Nephron progenitor cell (in vitro differentiated cells): ENCODE data around the gene LDLRAD4.
A peak's percentile ranks its signal among the peaks of the same experiment; 100 is the strongest.
"Not testable (repeated sequence)": the region's sequence is repeated elsewhere in the genome, so short reads cannot be mapped to it uniquely, and the experiment has no call there.

Experiments used
- DNase-seq: peaks from one replicate; pipeline ENCODE4 v3.0.0; 2021
- H3K27ac Mint-ChIP-seq: 2 replicates; pipeline ENCODE4 v1.8.0; 2021; ENCODE audit warnings: mild to moderate bottlenecking, moderate library complexity, mixed read lengths
- H3K27me3 Mint-ChIP-seq: 2 replicates; pipeline ENCODE4 v1.8.0; 2021; ENCODE audit warnings: mild to moderate bottlenecking, low read depth, mixed read lengths; ENCODE audit not compliant: poor library complexity
- H3K36me3 Mint-ChIP-seq: 2 replicates; pipeline ENCODE4 v1.8.0; 2021; ENCODE audit warnings: low read depth, mixed read lengths
- H3K4me1 Mint-ChIP-seq: 2 replicates; pipeline ENCODE4 v1.8.0; 2021; ENCODE audit warnings: mixed read lengths
- H3K4me3 Mint-ChIP-seq: 2 replicates; pipeline ENCODE4 v1.8.0; 2021; ENCODE audit warnings: mild to moderate bottlenecking, moderate library complexity, mixed read lengths
- H3K9me3 Mint-ChIP-seq: 2 replicates; pipeline ENCODE4 v1.8.0; 2021; ENCODE audit warnings: mild to moderate bottlenecking, moderate library complexity, mixed read lengths
- CTCF ChIP-seq: fragments of 200-600 bp; sonication (generic); IDR thresholded peaks from 2 replicates; pipeline ENCODE4 v1.5.0; 2021; ENCODE audit warnings: antibody characterized with exemption

The LDLRAD4 gene

DNA sequence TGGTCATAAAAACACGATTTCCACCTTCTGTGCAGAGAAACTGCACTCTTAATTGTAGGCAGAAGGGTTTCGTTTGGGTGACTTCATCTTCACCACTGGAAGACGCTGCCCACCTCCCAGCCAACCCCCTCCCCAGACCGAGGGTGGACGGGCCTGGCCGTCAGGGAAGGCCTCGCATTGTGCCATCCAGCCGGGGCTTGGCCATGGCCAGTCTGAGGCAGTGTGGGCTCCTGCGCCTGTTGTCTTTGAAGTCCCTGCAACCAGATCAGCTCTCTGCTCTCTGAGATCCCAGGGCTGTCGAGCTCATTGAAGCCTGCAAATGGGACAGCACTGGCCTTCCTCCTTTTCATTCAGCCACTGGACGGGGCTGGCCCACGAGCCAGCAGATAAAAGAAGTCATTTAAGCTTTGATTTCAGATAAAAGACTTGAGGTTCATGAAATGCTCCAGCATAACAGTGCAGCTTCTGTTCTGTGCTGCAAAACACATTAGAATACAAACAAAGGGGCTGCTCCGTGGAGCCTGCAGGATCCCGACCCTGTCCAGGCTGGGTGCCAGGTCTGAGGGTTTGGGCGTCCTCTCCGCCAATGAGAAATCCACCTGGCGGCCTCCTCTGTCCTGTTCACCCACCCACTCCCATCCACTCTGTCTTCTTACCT, 253.5 kb downstream of the LDLRAD4 start:
- no peak for TF ChIP-seq CTCF
- Mint-ChIP-seq H3K4me1 (peaks cover 24% of the 10 kb centered on the region), H3K9me3 (peaks cover 9% of the 10 kb centered on the region), H3K27me3 (peaks cover 12% of the 10 kb centered on the region), H3K36me3 (peaks cover 2% of the 10 kb centered on the region), H3K27ac (peak overlapping the region; percentile 61), H3K4me3 (no peak overlapping the region)
- DNase-seq: peak; percentile 40

- Mint-ChIP-seq H3K36me3 (no peaks in the 10 kb centered on the region), H3K4me1 (peaks cover 24% of the 10 kb centered on the region), H3K27me3 (peaks cover 15% of the 10 kb centered on the region), H3K9me3 (peaks cover 3% of the 10 kb centered on the region), H3K4me3 (no peak overlapping the region), H3K27ac (no peak overlapping the region)
- TF ChIP-seq CTCF: no peak
- no peak for DNase-seq
Measured at GRCh38 chr18:13473751-13474150, 255.2 kb downstream of the LDLRAD4 start.

- Mint-ChIP-seq H3K4me3 (no peak overlapping the region), H3K27ac (no peak overlapping the region)
- no peak for TF ChIP-seq CTCF
Measured at GRCh38 chr18:13474336-13474735, 255.8 kb downstream of the LDLRAD4 start.

DNA sequence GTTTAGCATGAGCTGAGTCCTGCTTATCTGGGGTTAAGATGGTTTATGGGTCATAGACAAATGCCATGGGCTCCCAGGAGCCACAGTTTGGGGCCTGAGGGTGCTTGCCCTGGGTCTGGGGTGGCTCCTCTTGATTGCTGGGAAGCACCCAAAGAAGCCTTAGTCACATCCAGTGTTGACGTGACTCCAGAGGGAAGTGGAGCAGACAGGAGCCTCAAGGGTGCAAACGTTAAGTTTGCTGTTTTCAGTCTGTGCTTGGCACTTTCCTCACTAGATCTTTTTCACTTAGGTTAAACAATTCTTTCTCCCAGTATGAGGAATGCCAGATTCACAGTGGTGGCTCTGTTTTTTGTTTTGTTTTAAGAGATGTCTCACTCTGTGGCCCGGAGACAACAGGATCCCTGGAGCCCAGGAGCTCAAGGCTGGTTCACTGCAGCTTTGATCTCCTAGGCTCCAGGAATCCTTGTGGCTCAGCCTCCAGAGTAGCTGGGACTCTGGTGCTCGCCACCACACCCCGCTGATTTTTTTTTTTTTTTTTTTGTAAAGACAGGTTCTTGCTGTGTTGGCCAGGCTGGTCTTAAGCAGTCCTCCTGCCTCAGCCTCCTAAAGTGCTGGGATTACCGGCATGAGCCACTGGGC, 256.5 kb downstream of the LDLRAD4 start:
- H3K4me3 Mint-ChIP-seq: no peak overlapping the region
- no peak overlapping the region for H3K27ac Mint-ChIP-seq
- H3K36me3 Mint-ChIP-seq: no peaks in the 10 kb centered on the region
- H3K4me1 Mint-ChIP-seq: peaks cover 24% of the 10 kb centered on the region
- peaks cover 13% of the 10 kb centered on the region for H3K9me3 Mint-ChIP-seq
- H3K27me3 Mint-ChIP-seq: peaks cover 20% of the 10 kb centered on the region
- TF ChIP-seq CTCF: no peak
- DNase-seq: no peak

More at GRCh38 chr18:13474336-13474735, 255.8 kb downstream of the LDLRAD4 start:
- Mint-ChIP-seq H3K36me3 (no peaks in the 10 kb centered on the region), H3K9me3 (peaks cover 6% of the 10 kb centered on the region), H3K27me3 (peaks cover 15% of the 10 kb centered on the region), H3K4me1 (peaks cover 24% of the 10 kb centered on the region)
- no peak for DNase-seq

DNA sequence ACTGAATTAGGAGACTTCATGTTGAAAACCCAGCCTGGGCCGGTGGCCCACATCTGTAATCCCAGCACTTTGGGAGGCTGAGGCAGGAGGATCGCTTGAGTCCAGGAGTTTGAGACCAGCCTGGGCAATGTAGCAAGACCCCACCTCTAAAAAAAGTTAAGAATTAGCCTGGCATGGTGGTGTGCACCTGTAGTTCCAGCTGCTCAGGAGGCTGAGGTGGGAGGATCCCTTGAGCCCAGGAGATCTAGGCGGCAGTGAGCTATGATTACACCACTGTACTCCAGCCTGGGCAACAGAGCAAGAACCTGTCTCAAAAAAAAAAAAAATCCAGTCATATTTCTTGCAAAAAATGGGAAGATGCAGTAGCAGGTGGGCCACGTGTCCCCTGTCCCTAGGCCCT, 257.8 kb downstream of the LDLRAD4 start:
- peaks cover 26% of the 10 kb centered on the region for H3K27me3 Mint-ChIP-seq

GRCh38 chr18:13477147-13477683, 258.7 kb downstream of the LDLRAD4 start:
- Mint-ChIP-seq H3K9me3 (peaks cover 18% of the 10 kb centered on the region), H3K4me3 (no peak overlapping the region), H3K36me3 (no peaks in the 10 kb centered on the region), H3K27me3 (peaks cover 26% of the 10 kb centered on the region), H3K27ac (no peak overlapping the region), H3K4me1 (peaks cover 13% of the 10 kb centered on the region)
- DNase-seq: no peak
- TF ChIP-seq CTCF: no peak

More for the DNA sequence above, 257.8 kb downstream of the LDLRAD4 start:
- not testable (repeated sequence) for H3K27ac Mint-ChIP-seq, DNase-seq, H3K4me3 Mint-ChIP-seq, H3K36me3 Mint-ChIP-seq
- peaks cover 17% of the 10 kb centered on the region for H3K4me1 Mint-ChIP-seq
- peaks cover 18% of the 10 kb centered on the region for H3K9me3 Mint-ChIP-seq
